H1 (cell line): ENCODE data around the gene GRM1. TPM values are rescaled to one million over a fixed set of nuclear protein-coding genes. Genes with fewer than 3 reads are reported as not detected.

ENCODE experiments used
- CTCF ChIA-PET: fragments of 300-600 bp; sonication (Branson Sonifier 250); formaldehyde crosslinking; loops from one replicate; lab custom pipeline; 2021; ENCODE audit not compliant: partially characterized antibody; lab: Charles Lee
- POLR2A ChIA-PET: fragments of 300-600 bp; sonication (Branson Sonifier 250); formaldehyde crosslinking; loops from one replicate; lab custom pipeline; 2021; ENCODE audit warnings: inconsistent platforms; ENCODE audit not compliant: partially characterized antibody; lab: Charles Lee
- DNase-seq, 2 experiments: peaks; one replicate each; pipeline versions ENCODE4 v3.0.0 to v3.0.0-alpha.2; 2010 to 2022; ENCODE audit warnings: low spot score in 2 of 2, low read depth in 1 of 2, mixed read lengths in 1 of 2
- FAIRE-seq: peaks from 2 replicates; lab custom pipeline; 2011; peaks lifted over from hg19 to GRCh38; lab: Jason Lieb, UNC
- H2AFZ ChIP-seq: 2 replicates; pipeline ENCODE4 v1.8.1; 2012; ENCODE audit warnings: low read length, inconsistent platforms
- H2AK5ac ChIP-seq: 2 replicates; pipeline ENCODE4 v1.6.1; 2013; ENCODE audit warnings: low read depth, low read length
- H2BK120ac ChIP-seq: replicated peaks from 2 replicates; pipeline ENCODE3; 2013; ENCODE audit warnings: low read depth, low read length, inconsistent platforms
- H2BK12ac ChIP-seq: 2 replicates; pipeline ENCODE4 v1.6.1; 2013; ENCODE audit warnings: low read depth, low read length
- H2BK15ac ChIP-seq: 2 replicates; pipeline ENCODE4 v1.6.1; 2013; ENCODE audit warnings: low read length
- H2BK20ac ChIP-seq: 2 replicates; pipeline ENCODE4 v1.6.1; 2013; ENCODE audit warnings: low read length
- H2BK5ac ChIP-seq: 2 replicates; pipeline ENCODE4 v1.6.1; 2013; ENCODE audit warnings: low read depth, low read length
- H3K14ac ChIP-seq: 2 replicates; pipeline ENCODE4 v1.6.1; 2013; ENCODE audit warnings: inconsistent platforms; ENCODE audit not compliant: insufficient read length
- H3K18ac ChIP-seq: 2 replicates; pipeline ENCODE4 v1.6.1; 2013; ENCODE audit warnings: low read length; ENCODE audit errors: extremely low read depth
- H3K23ac ChIP-seq: 2 replicates; pipeline ENCODE4 v1.6.1; 2013; ENCODE audit warnings: inconsistent platforms; ENCODE audit not compliant: insufficient read length
- H3K23me2 ChIP-seq: 2 replicates; pipeline ENCODE4 v1.6.1; 2013; ENCODE audit warnings: low read depth, low read length
- H3K27ac ChIP-seq: 2 replicates; pipeline ENCODE4 v1.6.1; 2011; ENCODE audit warnings: low read depth, low read length, inconsistent platforms
- H3K27me3 ChIP-seq, 4 experiments: replicated peaks in 1 of 4; 1 replicate in 1 of 4; 2 replicates in 3 of 4; pipeline versions ENCODE4 v1.6.1 to v1.8.1; 2011 to 2013; ENCODE audit warnings: low read length in 3 of 4, mild to moderate bottlenecking in 3 of 4, inconsistent platforms in 2 of 4, mixed read lengths in 2 of 4, moderate library complexity in 1 of 4; ENCODE audit not compliant: control insufficient read depth in 3 of 4, insufficient read depth in 3 of 4; ENCODE audit errors: extremely low read depth in 1 of 4
- H3K36me3 ChIP-seq, 4 experiments: 2 replicates each; pipeline versions ENCODE4 v1.6.1 to v1.8.1; 2011 to 2013; ENCODE audit warnings: mild to moderate bottlenecking in 4 of 4, low read length in 3 of 4, moderate library complexity in 2 of 4, control low read depth in 1 of 4, inconsistent platforms in 1 of 4; ENCODE audit not compliant: insufficient read depth in 4 of 4, control insufficient read depth in 2 of 4
- H3K4ac ChIP-seq: replicated peaks from 2 replicates; pipeline ENCODE3; 2013; ENCODE audit warnings: low read length, low read depth, mixed read lengths, inconsistent platforms; ENCODE audit not compliant: insufficient read length
- H3K4me1 ChIP-seq, 4 experiments: replicated peaks in 1 of 4; 1 replicate in 1 of 4; 2 replicates in 3 of 4; pipeline versions ENCODE4 v1.6.1 to v1.8.1; 2011 to 2013; ENCODE audit warnings: low read length in 3 of 4, inconsistent platforms in 2 of 4, mixed read lengths in 1 of 4; ENCODE audit not compliant: insufficient read depth in 4 of 4, control insufficient read depth in 3 of 4
- H3K4me2 ChIP-seq, 2 experiments: 2 replicates each; pipeline versions ENCODE4 v1.6.1 to v1.8.1; 2011 to 2013; ENCODE audit warnings: low read depth in 2 of 2, low read length in 2 of 2, control low read depth in 1 of 2, inconsistent platforms in 1 of 2, mild to moderate bottlenecking in 1 of 2; ENCODE audit not compliant: insufficient read depth in 1 of 2
- H3K4me3 ChIP-seq, 4 experiments: fragments of 200-600, 300-600 bp in 1 of 4; sonication (generic), shearing (Covaris generic), sonication (Bioruptor Twin) in 1 of 4; 2 replicates each; pipeline versions ENCODE4 v1.5.1 to v1.8.1; 2011 to 2016; ENCODE audit warnings: low read length in 4 of 4, low read depth in 3 of 4, control low read depth in 2 of 4, inconsistent platforms in 2 of 4, mild to moderate bottlenecking in 2 of 4, mixed read lengths in 1 of 4, moderate library complexity in 1 of 4; ENCODE audit not compliant: insufficient read depth in 2 of 4; ENCODE audit errors: extremely low read depth in 1 of 4
- H3K56ac ChIP-seq: replicated peaks from 2 replicates; pipeline ENCODE3; 2013; ENCODE audit warnings: low read depth, mild to moderate bottlenecking, mixed read lengths, low read length, inconsistent platforms; ENCODE audit not compliant: insufficient read length
- H3K79me1 ChIP-seq: 2 replicates; pipeline ENCODE4 v1.6.1; 2013; ENCODE audit warnings: low read depth, low read length, control low read depth
- H3K79me2 ChIP-seq, 2 experiments: 2 replicates each; pipeline versions ENCODE4 v1.6.1 to v1.8.1; 2012 to 2013; ENCODE audit warnings: low read length in 2 of 2, mild to moderate bottlenecking in 2 of 2, inconsistent platforms in 1 of 2; ENCODE audit not compliant: insufficient read depth in 2 of 2, control insufficient read depth in 1 of 2
- H3K9ac ChIP-seq, 4 experiments: replicated peaks in 1 of 4; 1 replicate in 1 of 4; 2 replicates in 3 of 4; pipeline versions ENCODE4 v1.6.1 to v1.8.1; 2011 to 2013; ENCODE audit warnings: low read depth in 3 of 4, low read length in 3 of 4, control low read depth in 2 of 4, mild to moderate bottlenecking in 2 of 4, moderate library complexity in 2 of 4, inconsistent platforms in 1 of 4; ENCODE audit errors: extremely low read depth in 1 of 4
- H3K9me3 ChIP-seq, 2 experiments: 2 replicates each; pipeline versions ENCODE4 v1.6.1 to v1.8.1; 2012 to 2013; ENCODE audit warnings: mild to moderate bottlenecking in 2 of 2, moderate library complexity in 2 of 2, control low read depth in 1 of 2, inconsistent platforms in 1 of 2, low read depth in 1 of 2, low read length in 1 of 2, mixed read lengths in 1 of 2; ENCODE audit not compliant: insufficient read depth in 2 of 2
- H4K20me1 ChIP-seq, 2 experiments: replicated peaks in 1 of 2; 2 replicates each; pipeline versions ENCODE3 to v1.8.1; 2011 to 2013; ENCODE audit warnings: inconsistent platforms in 2 of 2, low read length in 2 of 2, mild to moderate bottlenecking in 1 of 2; ENCODE audit not compliant: insufficient read depth in 2 of 2, control insufficient read depth in 1 of 2
- H4K5ac ChIP-seq: 2 replicates; pipeline ENCODE4 v1.6.1; 2013; ENCODE audit warnings: low read length, low read depth, mixed read lengths, inconsistent platforms; ENCODE audit not compliant: insufficient read length
- H4K8ac ChIP-seq: 2 replicates; pipeline ENCODE4 v1.8.0; 2013; ENCODE audit warnings: mild to moderate bottlenecking, moderate library complexity, low read length, inconsistent platforms; ENCODE audit not compliant: insufficient read depth; ENCODE audit errors: extremely low read depth
- H4K91ac ChIP-seq: replicated peaks from 2 replicates; pipeline ENCODE3; 2013; ENCODE audit warnings: low read length, mixed read lengths, inconsistent platforms; ENCODE audit not compliant: insufficient read length
- EP300 ChIP-seq, 2 experiments: IDR thresholded peaks; 1 replicate in 1 of 2; 2 replicates in 1 of 2; pipeline ENCODE4 v1.6.1; 2011 to 2012; ENCODE audit warnings: low read depth in 2 of 2, low read length in 2 of 2, mild to moderate bottlenecking in 2 of 2, borderline replicate concordance in 1 of 2, inconsistent platforms in 1 of 2, moderate library complexity in 1 of 2
- JUND ChIP-seq: IDR thresholded peaks from 2 replicates; pipeline ENCODE4 v1.6.1; 2011; ENCODE audit warnings: mild to moderate bottlenecking, improper control_type of control experiment, low read length
- WGBS, 2 experiments: shearing (Covaris generic) in 1 of 2; methylation state at CpG; one replicate each; pipeline versions ENCODE4 v1.1.6 to v1.1.7; 2013 to 2015; ENCODE audit warnings: low lambda C conversion rate in 2 of 2, mixed read lengths in 2 of 2, inconsistent platforms in 1 of 2, low coverage in 1 of 2, missing lambda C conversion rate in 1 of 2; ENCODE audit not compliant: insufficient replicate concordance in 2 of 2, insufficient coverage in 1 of 2, insufficient read length in 1 of 2; ENCODE audit errors: extremely low coverage in 1 of 2, missing lambda C conversion rate in 1 of 2; 5-methylcytosine and 5-hydroxymethylcytosine counted together
- polyA plus RNA-seq, 7 experiments: library from polyadenylated mRNA; depleted of rRNA in 3 of 7; stranded (reverse) in 5 of 7; unstranded in 2 of 7; fragments of >200 nt in 5 of 7; fragments of 200-250 nt in 2 of 7; gene quantifications; 1 replicate in 5 of 7; 2 replicates in 1 of 7; 4 replicates in 1 of 7; pipeline versions ENCODE4 v1.2.1 to v1.2.3, GENCODE V29; 2011 to 2013; ENCODE audit warnings: missing spikeins in 2 of 7, mixed read lengths in 2 of 7
- total RNA-seq: library from RNA; stranded (reverse); fragmentation: NEBNext Ultra II Directional; extraction: Animal tissue kit (Norgen Biotek cat#: 25700); gene quantifications from 2 replicates; pipeline ENCODE4 v1.2.1, GENCODE V29; 2021

GRM1 gene
- total and polyA plus RNA-seq, 2 of the 8 experiments (the other 6 are each of a cell fraction or from before 2014, with no cell fraction given), result 0.15 to 1.3 TPM

DNA sequence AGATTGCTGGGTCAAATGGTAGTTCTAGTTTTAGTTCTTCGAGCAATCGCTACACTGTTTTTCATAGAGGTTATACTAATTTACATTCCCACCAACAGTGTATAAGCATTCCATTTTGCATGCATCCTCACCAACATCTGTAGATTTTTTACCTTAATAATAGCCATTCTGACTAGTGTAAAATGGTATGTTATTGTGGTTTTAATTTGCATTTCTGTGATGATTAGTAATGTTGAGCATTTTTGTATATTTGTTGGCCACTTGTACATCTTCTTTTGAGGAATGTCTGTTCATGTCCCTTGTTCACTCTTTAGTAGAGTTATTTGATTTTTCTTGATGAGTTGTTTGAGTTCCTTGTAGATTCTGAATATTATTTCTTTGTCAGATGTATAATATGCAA is 236.2 kb downstream of the GRM1 start:
- 98% methylated on average over 2 of the region's 2 CpGs; no CpG with 5 or more reads in 1 of the 2 experiments for whole genome bisulfite sequencing, 2 experiments
- no peak overlapping the region for H3K27ac ChIP-seq
- H3K23me2 ChIP-seq, result no peaks in the 10 kb centered on the region
- H3K4me2 ChIP-seq, result no peak overlapping the region
- H3K9me3 ChIP-seq, result no peaks in the 10 kb centered on the region
- no peak overlapping the region for H3K4me3 ChIP-seq
- no peaks in the 10 kb centered on the region for H4K20me1 ChIP-seq
- H3K23ac ChIP-seq, result no peak overlapping the region
- no peak overlapping the region for H3K56ac ChIP-seq
- no peak overlapping the region for H3K18ac ChIP-seq
- TF ChIP-seq EP300 (IDR thresholded peaks at IDR 0.05; ENCODE audit: borderline replicate concordance in 1 of 2, low read depth in 2 of 2, low read length in 2 of 2), result no peak
- no peak for TF ChIP-seq JUND
- TF ChIP-seq, all 59 proteins: peak for 0
- ChIA-PET POLR2A (no interaction called here), CTCF (no interaction called here)
- Histone ChIP-seq H3K9ac (no peak overlapping the region), H3K4me1 (peaks cover 0 to 8% (median 0%) of the 10 kb centered on the region in 4 experiments; a peak in 2 of 7 replicates), H3K36me3 (no peaks in the 10 kb centered on the region), H3K27me3 (no peaks in the 10 kb centered on the region), H2BK20ac (no peak overlapping the region), H4K5ac (no peak overlapping the region), H2AFZ (no peak overlapping the region), H2BK5ac (no peak overlapping the region), H2BK15ac (no peak overlapping the region), H3K79me1 (no peaks in the 10 kb centered on the region), H2BK12ac (no peak overlapping the region), H3K4ac (no peak overlapping the region), H2AK5ac (no peak overlapping the region), H4K91ac (no peak overlapping the region), H2BK120ac (no peak overlapping the region), H4K8ac (no peak overlapping the region), H3K14ac (no peak overlapping the region), H3K79me2 (no peaks in the 10 kb centered on the region)
- DNase-seq (no peak), FAIRE-seq (no peak)
